SIG-M5 treated with dmso at 0.1 percent for 504 hours (cell line): ENCODE data around the gene RTF2.

ENCODE experiments used
- DNase-seq: peaks from one replicate; lab custom pipeline; 2025; ENCODE audit not compliant: unreplicated experiment; lab: John Stamatoyannopoulos, UW

The RTF2 gene

GRCh38 chr20:56437196-56437960, 31.0 kb upstream of the RTF2 start:
- no peak for DNase-seq

GRCh38 chr20:56438284-56438683, 30.1 kb upstream of the RTF2 start:
- no peak for DNase-seq

- DNase-seq = no peak
These were observed 28.6 kb upstream of the RTF2 start for GRCh38 chr20:56439771-56440291.

- DNase-seq = no peak
These were observed 27.9 kb upstream of the RTF2 start for GRCh38 chr20:56440346-56441007.

GRCh38 chr20:56442389-56443365, 25.8 kb upstream of the RTF2 start:
- DNase-seq = no peak

- no peak for DNase-seq
These were observed 24.5 kb upstream of the RTF2 start for GRCh38 chr20:56443654-56444540.

GRCh38 chr20:56445130-56445529, 23.3 kb upstream of the RTF2 start:
- DNase-seq = no peak

GRCh38 chr20:56445540-56445939, 22.9 kb upstream of the RTF2 start:
- no peak for DNase-seq

- DNase-seq = no peak
These were observed 21.2 kb upstream of the RTF2 start for GRCh38 chr20:56447227-56447626.

GRCh38 chr20:56449459-56449858, 19.0 kb upstream of the RTF2 start:
- no peak for DNase-seq

GRCh38 chr20:56451056-56451765, 17.2 kb upstream of the RTF2 start:
- peak; percentile 73 for DNase-seq

- peak; percentile 73 for DNase-seq
These were observed 15.1 kb upstream of the RTF2 start for GRCh38 chr20:56453352-56453751.

- no peak for DNase-seq
These were observed 13.7 kb upstream of the RTF2 start for GRCh38 chr20:56454754-56455153.

- no peak for DNase-seq
These were observed 10.1 kb upstream of the RTF2 start for GRCh38 chr20:56458206-56458821.

- no peak for DNase-seq
These were observed 8.0 kb upstream of the RTF2 start for GRCh38 chr20:56460459-56460858.

- DNase-seq = no peak
These were observed 6.9 kb upstream of the RTF2 start for GRCh38 chr20:56461576-56461975.

GRCh38 chr20:56463428-56463827, 5.0 kb upstream of the RTF2 start:
- peak; percentile 59 for DNase-seq

- DNase-seq = peak; percentile 79
These were observed 2.4 kb upstream of the RTF2 start for GRCh38 chr20:56465997-56466396.

- DNase-seq = peak; percentile 55
These were observed 485 bp upstream of the RTF2 start for GRCh38 chr20:56467968-56468315.
